NOMO-1 treated with DMSO at 0.1 percent for 48 hours (cell line): Measurements from ENCODE around the gene OMD.
"Not testable (repeated sequence)": the region's sequence is repeated elsewhere in the genome, so short reads cannot be mapped to it uniquely, and the experiment has no call there.

Experiments
- DNase-seq: peaks from one replicate; lab custom pipeline; 2025; ENCODE audit not compliant: unreplicated experiment; lab: John Stamatoyannopoulos, UW

The OMD gene

DNA sequence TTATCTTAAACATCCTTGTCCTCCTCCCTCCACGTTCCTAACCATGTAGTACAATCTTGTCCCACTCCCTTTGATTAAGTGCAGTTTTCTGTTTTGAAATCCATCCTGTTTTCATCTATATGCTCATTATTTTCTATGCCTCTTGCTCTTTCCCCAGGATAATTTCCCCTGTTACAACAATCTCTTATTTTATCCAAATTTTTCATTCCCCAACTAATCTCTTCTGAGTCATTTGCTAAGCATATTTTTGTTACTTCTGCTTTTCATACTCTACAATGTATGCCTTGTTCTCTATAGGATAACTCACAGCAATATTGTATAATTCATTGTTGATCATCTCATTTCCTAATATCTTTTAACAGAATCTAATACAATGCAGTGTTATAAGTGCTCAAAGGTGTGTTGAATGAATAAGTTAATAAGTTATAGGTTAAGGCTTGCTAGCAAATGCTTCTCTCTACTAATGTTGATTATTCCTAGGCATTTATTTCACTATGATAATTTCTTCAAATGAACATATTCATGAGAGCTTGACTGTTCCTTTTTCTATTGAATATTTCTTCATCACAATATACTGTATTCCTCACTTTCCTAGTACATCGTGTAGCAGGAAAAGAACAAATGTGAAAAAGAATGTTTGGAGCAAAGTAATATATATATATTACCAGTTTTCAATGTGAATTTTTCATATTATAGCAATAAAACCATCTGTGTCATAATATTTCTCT, 1.5 kb downstream of the OMD start:
- peak; percentile 22 for DNase-seq

DNA sequence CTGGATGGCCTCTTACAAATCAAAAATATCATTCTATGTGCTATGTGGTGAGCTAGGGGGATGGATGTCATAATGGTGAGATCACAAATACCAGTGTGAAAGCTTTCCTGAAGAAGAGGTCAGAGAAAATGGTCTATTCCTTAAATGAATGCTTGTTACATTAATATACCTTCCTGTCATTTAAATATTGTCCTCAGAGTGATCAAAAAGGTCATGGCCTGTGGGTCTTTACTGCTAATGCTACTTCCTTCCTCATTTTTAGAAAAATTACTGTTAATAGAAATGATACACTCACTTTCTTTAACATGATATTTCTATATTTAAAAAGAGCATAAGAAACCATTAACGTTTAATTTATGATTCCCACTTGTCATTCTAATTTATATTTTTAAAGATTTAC, 9.7 kb downstream of the OMD start:
- no peak for DNase-seq

DNA sequence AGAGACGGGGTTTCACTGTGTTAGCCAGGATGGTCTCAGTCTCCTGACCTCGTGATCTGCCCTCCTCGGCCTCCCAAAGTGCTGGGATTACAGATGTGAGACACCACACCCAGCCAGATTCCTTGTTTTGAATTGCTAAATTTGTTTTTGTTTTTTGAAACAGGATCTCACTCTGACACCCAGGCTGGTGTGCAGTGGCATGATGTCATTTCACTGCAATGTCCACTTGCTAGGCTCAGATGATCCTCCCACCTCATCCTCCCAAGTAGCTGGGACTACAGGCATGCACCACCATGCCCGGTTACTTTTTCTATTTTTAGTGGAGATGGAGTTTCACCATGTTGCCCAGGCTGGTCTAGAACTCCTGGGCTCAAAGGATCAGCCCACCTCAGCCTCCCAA, 13.1 kb downstream of the OMD start:
- not testable (repeated sequence) for DNase-seq

DNA sequence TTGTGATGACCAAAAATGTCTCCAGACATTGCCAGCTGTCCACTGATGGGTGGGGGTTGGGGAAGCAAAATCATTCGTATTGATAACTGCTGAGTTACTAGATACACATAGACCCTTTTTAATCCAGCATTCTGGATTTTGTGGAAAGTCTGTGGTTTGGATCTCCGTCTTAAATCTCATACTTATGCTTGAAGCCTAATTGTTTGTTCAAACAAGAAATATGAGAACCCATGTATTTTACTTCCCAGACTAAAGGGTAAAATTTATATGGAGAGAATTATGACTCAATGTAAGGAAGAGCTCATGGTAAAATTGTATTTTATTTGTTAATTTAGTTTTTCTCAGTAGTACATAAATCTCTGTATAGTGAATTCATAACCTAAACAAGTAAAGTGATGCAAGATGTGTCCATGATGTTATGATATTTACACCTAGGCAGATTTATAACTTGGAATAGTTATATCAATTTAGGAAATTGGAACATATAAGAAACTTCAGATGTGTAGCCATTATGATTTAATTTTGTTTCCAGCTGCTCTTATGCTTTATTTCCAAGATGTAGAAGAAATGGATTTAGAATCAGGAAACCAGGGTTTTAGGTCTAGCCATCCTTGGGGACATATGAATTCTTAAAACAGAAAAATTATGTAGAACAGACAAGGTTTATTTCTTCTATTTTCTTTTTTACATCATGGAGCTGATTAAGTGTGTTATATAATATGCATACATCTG, 15.4 kb downstream of the OMD start:
- DNase-seq, result no peak

DNA sequence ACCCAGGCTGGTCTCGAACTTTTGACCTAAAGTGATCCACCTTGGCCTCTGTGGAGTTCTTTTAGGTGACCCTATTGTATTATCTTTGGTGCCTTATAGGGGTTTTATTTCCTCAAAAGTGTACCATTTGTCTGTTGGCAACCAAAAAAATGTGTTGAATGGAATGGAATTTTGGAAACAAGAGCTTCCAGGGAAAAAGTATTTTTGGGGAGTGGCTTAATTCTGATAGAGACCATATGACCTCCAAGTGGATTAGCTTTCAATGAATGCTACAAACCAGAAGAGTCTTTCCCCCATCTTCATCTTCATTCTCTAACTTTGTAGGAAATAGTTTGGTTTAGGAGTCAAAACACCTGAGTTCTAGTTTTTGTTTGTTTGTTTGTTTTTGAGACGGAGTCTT, 16.5 kb downstream of the OMD start:
- no peak for DNase-seq

DNA sequence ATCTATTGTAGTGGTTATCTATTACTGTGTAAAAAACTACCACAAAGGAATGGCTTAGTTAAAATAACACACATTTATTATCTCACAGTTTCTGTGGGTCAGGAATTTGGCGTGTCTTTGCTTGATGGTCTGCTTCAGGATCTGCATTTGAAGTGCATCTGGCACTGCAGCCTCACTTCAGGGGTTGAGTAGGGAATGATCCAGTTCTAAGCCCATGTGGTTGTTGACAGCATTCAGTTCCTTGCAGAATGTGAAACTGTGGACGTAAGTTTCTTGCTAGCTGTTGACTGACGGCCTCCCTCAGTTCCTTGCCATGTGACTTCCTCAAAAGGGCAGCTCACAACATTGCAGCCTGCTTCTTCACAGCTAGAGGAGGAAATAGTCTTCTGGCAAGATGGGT, 17.8 kb downstream of the OMD start:
- DNase-seq, result peak; percentile 86

DNA sequence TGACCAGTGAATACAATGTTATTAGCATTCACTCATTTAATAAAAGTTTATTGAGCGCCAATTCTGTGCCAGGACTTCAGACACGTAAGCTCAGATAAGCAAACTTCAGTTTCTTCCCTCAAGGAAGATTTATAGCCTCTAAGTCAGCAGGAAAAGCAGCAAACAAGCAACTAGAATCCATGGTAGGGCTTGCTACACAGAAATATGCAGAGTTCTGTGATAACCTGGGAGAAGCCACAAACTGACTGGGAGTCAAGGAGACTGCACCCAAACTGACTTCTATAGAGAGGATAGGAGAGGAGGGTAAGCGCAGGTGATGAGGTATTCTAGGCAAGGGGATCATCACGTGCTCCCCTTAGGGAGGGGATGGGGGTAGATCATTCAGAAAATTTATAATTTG, 18.5 kb downstream of the OMD start:
- no peak for DNase-seq

DNA sequence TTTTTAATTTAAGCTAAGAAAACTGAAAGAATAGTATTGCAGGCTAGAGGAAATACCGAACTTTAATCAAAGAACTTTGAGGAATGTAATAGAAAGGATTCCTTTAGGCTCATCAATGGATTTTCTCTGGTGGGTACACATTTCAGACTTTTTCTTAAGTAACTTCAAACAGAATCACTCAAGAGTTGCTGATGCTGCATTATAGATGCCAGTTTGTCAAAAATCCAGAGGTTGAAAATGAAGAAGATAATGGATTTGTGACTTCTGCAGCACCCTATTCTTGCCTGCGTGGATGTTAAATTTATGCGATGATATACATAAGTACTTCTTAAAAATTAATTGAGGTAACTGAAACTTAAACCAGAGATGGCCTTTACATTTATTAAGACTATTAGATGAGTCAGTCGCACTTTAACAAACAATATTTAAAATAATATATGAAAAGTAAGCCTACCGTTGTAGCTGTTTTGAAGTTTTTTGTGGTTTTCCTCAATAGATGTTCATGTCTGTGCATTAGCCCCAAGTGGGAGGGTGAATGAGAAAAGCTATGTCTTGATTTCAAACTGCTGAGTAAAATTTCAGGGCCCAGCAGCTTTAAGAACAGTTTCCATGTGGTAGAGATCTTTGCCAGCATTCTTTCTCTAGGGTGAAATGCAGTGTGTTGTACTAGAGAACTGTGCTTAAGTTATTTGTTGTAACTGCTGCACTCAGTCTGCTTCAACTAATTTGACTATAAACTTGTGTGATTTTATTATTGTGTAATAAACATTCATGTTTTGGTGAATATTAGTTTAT, 20.0 kb downstream of the OMD start, which contains the start of gene OGN:
TSS of gene OGN (minus strand) at position 537 of the 795 bp plus-strand sequence. CDS start 1,171 bp downstream, outside the sequence.
- no peak for DNase-seq

DNA sequence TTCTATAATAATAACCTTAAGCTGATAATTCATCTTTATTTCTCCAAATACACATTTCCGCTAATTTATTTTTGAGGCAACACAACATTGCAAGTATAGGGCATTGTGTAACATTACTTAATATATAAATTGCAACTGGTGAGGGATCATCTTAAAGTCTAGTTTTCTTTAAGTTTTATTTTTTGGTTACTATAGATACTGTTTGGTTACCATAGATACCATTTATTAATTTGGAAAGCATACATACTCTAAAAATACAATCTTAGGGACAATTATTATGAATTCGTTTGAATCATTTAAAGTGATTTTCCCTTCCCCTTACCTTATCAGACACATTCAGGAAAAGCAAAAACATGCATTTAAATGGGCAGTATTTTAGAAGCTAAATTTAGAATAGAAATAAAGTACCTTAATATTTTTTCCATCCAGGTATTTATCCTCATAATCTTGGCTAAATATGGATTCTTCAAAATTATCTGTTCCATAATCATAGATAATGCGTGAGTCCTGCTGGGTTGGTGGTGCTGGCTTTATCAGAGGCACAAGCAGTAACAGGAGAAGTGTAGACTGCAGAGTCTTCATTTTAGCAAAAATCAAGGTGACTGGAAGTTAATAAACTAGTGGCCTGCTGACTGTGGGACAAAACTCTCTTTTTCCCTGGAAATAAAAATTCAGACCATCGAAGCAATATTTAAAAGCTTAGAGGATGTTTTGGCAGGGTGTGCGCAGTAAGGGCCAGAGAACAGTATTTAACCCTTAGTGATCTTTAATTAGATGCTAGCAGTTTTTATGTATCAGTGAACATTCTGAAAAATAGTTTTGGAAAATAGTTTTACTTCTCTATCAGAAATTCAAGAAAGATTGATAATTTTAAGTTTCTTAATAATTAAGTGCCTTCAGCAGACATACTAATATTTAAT, 21.2 kb downstream of the OMD start:
- no peak for DNase-seq

DNA sequence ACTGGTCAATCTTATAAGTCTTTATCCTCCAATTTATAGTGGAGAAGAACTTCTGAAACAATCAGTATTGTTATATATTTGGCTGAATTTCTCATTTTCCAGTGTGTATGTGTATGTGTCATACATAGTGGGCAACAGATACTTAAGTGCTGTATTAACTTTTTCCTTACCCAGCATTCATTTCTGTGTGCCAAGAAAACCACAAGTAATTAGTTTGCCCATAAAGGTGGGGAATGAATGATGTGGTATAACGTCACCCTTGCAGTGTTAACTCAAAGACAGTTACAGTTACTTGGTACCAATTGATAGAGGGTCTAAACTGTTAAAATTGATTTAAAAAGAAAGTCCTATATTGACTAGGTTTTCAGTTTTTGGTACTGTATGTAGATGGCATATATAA, 21.9 kb downstream of the OMD start:
- no peak for DNase-seq

DNA sequence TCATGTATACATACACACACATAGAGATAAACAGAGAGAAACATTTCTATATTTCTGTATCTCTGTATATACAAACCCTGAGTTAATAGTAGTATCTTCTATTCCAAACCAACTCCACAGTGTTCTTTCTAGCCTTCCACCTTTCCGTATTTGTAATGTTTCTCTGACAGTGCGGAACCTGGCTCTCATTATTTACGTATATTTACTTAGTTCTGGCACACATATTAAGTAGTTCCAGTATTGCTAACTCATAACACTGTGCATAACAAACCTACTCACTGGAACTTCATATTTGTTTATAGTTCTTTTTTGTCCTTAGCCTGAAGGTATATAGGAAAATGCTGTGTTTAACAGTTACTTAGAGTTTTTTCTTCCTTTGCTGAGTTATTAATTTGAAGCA, 26.4 kb downstream of the OMD start:
- no peak for DNase-seq

DNA sequence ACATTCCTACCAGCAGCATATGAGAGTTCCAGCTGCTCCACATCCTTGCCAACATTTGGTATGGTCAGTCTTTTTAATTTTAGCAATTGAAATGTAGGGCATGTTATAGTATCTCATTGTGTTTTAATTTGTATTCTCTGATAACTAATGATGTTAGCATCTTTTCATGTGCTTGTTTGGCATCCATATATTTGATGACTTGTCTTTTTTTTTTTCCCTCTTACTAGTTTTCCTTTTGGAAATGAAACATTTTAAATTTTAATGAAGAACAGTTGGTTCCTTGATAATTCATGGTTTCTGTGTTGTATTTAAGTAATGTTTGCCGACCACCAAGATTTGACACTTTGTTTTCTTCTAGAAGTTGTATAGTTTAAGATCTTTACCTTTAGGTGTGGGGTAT, 28.7 kb downstream of the OMD start:
- no peak for DNase-seq

DNA sequence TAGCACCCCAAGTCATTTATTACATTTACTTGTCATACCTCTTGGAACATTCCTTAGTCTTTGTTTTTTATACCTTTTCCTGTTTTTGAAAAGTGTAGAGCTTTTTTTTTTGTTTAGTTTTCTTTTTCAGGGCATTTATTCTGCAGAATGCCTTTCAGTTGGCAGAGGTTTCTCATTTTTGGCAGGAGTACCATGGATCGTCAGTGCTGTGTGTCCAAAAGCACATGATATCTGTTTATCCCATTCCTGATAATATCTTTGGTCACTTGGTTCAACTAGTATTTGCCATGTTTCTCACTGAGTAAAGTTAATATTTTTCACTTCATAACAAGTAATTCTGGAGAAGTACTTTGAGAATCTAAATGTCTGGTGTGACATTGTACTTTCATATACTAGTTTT, 30.6 kb downstream of the OMD start:
- DNase-seq, result no peak

DNA sequence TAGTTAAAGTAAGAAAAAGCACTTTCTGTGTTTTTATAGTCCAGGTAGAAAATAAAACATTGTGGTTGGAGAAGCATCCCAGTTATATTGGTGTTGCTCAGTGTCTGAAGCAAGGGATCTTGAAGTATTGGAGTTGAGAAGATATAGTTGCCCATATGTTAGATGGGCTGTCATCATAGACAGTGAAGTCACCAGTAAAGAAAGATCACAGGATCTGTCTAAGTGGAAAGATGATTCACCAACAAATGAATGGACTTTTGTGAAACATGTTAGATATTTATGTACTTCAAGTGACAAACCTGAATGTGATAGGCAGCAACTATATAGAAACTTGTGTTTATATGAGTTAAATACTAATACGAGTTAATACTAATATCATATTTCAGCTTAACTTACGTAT, 31.6 kb downstream of the OMD start:
- no peak for DNase-seq

DNA sequence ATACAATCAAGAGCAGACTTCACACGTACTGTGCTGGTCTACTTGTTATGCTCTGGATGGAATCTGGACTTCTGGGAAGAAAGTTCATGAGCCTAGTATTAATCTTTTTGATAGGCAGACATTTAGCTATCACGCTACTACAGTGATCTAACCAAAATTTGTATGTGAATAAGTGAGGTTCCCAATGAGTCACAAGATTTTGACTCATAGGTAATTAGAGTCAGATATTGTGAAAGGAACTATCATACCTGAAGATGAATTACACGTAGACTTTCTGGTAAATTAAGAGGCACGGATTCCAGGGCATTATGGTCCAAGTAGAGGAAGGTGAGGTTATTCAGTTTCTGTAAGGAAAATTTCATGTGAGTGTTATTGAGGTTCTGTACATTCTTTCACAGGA, 38.3 kb downstream of the OMD start:
- no peak for DNase-seq

DNA sequence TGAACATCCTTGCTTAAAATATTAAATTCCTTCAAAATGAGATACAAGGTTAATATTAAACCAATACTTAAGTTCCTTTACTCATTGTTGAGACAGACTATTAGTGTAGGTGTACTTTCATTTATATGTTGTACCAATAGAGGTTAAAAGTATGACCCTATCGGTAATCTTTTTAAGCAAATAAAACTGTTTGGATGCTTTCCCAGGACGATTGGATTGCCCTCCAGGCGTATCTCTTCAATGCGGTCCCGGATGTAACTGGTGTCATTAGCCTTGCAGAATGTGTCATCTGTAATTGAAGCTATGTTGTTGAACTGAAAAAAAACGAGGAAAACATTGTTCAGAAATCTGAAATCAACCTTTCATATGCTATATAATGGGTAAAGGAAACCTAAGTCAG, 38.8 kb downstream of the OMD start:
- no peak for DNase-seq

DNA sequence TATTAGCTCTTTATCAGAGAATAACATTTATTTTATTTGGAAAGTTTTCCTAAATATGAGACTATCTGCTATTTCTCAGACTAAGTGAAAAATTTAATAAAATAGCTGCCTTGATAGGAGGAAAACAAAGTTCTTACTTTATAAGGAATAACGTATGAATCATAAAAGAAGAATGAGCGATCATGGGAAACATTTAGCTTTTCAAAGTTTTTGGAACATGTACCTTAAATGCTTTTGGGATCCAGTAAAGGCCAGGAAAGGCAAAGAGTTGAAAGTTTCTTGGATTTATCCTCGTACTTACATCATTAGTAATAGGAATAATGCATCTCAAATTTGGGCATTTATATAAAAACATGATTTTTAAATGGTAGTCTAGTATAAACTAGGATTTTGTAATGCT, 39.3 kb downstream of the OMD start:
- DNase-seq, result no peak

DNA sequence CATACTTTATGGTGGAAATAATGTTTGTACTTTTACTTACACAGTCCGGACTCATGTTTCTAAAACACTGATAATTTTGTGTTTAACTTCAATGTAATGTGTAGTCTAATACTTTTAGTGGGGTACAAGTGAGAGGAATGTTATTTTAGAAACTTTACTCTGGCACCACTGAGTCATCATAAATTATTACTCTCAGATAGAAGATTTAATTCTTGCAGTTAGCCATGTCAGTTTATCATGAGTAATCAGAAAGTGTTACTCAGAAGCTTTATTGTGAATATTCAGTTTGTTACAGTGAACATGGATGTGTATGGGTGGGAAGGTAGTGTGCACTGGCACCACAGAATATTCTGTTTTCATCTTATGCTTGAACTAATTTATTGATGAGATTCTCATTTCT, 39.9 kb downstream of the OMD start:
- DNase-seq, result no peak

DNA sequence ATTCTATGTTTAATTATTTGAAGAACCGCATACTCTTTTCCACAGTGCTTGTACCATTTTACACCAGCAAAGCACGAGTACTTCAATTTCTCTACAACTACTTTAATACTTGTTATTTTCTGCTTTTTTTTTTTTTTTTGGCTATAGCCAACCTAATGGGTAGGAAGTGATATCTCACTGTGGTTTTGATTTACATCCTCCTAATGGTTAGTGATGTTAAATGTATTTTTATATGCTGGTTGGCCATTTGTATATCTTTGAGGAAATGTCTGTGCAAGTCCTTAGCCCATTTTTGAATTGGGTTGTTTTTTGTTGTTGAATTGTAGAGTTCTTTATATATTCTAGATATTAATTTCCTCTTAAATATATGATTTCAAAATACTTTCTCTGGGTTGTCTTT, 42.5 kb downstream of the OMD start:
- no peak for DNase-seq

DNA sequence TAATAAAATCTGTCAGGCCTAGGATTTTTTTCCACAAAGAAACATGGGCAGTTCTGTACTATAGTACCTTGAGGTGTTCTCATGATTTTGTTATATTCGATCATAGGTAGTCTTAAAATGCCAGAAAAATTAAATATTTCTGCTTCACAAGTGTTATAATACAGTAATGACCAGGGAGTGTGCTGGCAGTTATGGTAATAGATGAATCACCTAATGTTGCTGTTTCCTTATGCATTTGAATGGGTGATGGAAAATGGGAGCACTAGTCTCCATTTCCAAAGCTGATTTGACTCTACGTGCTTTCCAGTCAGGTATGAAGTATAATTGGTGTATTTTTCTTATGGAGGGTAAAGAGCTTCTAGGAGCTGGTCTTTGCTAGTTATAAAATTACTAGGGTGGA, 43.7 kb downstream of the OMD start:
- no peak for DNase-seq
